ENCODE measurements around the gene COX5B.

- TF ChIP-seq CTCF (IDR thresholded peaks at IDR 0.05) (no peak), POLR2A (IDR thresholded peaks at IDR 0.05) (no peak)
Observed at GRCh38 chr2:97654309-97654708, 8.4 kb downstream of the COX5B start.

All from adrenal gland (tissue), 5 donors.